ENCODE data around the gene MMP25.
A peak's percentile ranks its signal among the peaks of the same experiment; 100 is the strongest.

The MMP25 gene

DNA sequence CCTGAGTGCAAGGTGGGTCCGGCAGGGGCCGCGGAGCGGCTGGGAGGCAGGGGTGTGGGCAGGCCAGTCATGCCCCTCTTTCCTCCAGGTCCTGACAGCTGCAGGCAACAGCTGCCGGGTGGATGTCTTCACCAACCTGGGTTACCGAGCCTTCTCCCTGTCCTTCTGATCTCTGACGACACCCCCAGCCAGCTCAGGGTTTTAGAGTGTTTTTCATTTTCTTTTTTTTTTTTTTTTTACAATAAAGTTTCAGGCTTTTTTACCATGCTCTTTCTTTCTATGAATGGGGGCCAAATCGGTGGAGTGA lies 18.9 kb upstream of the MMP25 start:
- Histone ChIP-seq H3K9me3 (ENCODE audit: insufficient read depth, low read length) (no peaks in the 10 kb centered on the region), H3K9ac (ENCODE audit: insufficient read length, low read depth) (peak overlapping the region; percentile 54), H3K36me3 (ENCODE audit: insufficient read depth, insufficient read length, low read length) (peaks cover 38% of the 10 kb centered on the region), H3K4me3 (ENCODE audit: insufficient read length, low read depth) (no peak overlapping the region), H3K4me1 (ENCODE audit: insufficient read depth, insufficient read length) (peaks cover 31% of the 10 kb centered on the region), H3K27me3 (ENCODE audit: insufficient read depth, insufficient read length) (peaks cover 10% of the 10 kb centered on the region)
- DNase-seq (ENCODE audit: low read depth, low spot score): no peak
- TF ChIP-seq ZNF274 (IDR thresholded peaks at IDR 0.05; ENCODE audit: low read depth, low read length) (no peak), YY1 (IDR thresholded peaks at IDR 0.05; ENCODE audit: insufficient read depth, insufficient read length) (no peak), SUZ12 (IDR thresholded peaks at IDR 0.05; ENCODE audit: extremely low read depth, insufficient read depth, insufficient read length) (no peak)

DNA sequence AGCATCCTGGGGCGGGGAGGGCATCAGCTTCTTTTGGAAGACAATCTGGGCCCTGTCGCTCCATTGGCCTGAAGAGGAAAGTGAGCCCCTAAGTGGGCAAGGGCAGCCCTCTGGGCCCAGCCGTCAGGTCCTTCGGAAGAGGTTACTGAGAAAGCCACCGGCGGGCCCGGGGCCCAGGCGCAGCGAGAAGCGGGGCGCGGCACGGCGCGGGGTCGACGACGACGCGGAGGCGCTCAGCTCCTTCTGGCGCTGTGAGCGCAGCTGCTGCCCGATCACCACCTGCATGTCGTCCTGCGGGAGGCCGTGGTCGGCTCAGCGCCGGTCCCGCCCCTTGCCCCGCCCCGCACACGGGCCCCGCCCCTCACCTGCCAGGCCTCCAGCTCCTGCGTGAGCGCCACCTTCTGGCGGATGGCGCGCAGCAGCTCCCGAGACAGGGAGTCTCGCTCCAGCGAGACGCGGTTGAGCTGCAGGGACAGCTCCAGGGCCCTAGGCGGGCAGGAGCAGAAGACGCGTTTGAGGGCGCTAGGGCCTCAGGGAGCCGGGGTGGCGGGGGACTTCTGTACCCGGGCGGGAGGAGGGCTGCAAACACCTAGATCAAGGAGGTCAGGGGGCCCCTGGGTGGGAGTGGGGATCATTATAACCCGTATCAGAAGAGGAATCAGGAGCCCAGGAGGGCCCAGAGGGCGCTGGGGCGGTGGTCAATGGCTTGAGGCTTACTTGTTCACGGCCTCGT lies 18.2 kb upstream of the MMP25 start:
- H3K27me3 ChIP-seq (ENCODE audit: insufficient read depth, insufficient read length): peaks cover 10% of the 10 kb centered on the region
- H3K36me3 ChIP-seq (ENCODE audit: insufficient read depth, insufficient read length, low read length): peaks cover 32% of the 10 kb centered on the region
- no peak for TF ChIP-seq YY1 (IDR thresholded peaks at IDR 0.05; ENCODE audit: insufficient read depth, insufficient read length)
- TF ChIP-seq SUZ12 (IDR thresholded peaks at IDR 0.05; ENCODE audit: extremely low read depth, insufficient read depth, insufficient read length): no peak
- no peak for TF ChIP-seq ZNF274 (IDR thresholded peaks at IDR 0.05; ENCODE audit: low read depth, low read length)
- no peak overlapping the region for H3K4me3 ChIP-seq (ENCODE audit: insufficient read length, low read depth)
- no peak for DNase-seq (ENCODE audit: low read depth, low spot score)
- peak overlapping the region; percentile 66 for H3K9ac ChIP-seq (ENCODE audit: insufficient read length, low read depth)
- no peaks in the 10 kb centered on the region for H3K9me3 ChIP-seq (ENCODE audit: insufficient read depth, low read length)
- peaks cover 30% of the 10 kb centered on the region for H3K4me1 ChIP-seq (ENCODE audit: insufficient read depth, insufficient read length)

DNA sequence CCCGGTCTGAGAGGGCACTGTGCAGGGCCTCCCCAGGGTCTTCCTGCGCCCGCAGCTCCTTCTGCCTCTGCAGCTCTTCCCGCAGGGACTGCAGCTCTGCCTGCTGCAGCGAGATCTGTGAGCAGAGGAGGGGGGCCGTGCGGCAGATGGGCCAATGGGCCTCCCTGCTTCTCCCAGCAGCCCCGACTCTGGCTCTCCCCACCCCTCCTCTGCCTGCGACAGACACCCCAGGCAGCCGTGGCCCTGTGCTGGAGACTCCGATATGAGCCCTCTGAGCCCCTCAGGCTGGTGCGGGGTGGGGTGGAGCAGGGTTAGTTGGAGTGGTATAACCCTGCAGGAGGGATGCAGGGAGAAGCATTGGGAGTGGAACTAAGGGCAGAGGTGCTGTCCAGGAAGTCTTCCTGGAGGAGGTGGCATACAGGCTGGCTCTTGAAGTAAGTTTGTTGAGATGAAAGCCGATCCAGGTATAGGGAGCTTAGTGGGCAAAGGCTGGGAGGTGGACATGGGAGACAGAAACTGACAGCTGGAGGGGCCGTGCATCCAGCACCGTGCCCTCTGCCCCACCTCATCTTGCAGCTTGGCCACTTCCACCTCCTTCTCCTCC lies 17.5 kb upstream of the MMP25 start:
- no peak for DNase-seq (ENCODE audit: low read depth, low spot score)
- Histone ChIP-seq H3K36me3 (ENCODE audit: insufficient read depth, insufficient read length, low read length) (peaks cover 29% of the 10 kb centered on the region), H3K27me3 (ENCODE audit: insufficient read depth, insufficient read length) (peaks cover 14% of the 10 kb centered on the region), H3K4me1 (ENCODE audit: insufficient read depth, insufficient read length) (peaks cover 30% of the 10 kb centered on the region), H3K4me3 (ENCODE audit: insufficient read length, low read depth) (no peak overlapping the region), H3K9ac (ENCODE audit: insufficient read length, low read depth) (peak overlapping the region; percentile 66), H3K9me3 (ENCODE audit: insufficient read depth, low read length) (no peaks in the 10 kb centered on the region)
- no peak for TF ChIP-seq YY1 (IDR thresholded peaks at IDR 0.05; ENCODE audit: insufficient read depth, insufficient read length)
- no peak for TF ChIP-seq SUZ12 (IDR thresholded peaks at IDR 0.05; ENCODE audit: extremely low read depth, insufficient read depth, insufficient read length)
- TF ChIP-seq ZNF274 (IDR thresholded peaks at IDR 0.05; ENCODE audit: low read depth, low read length): no peak

DNA sequence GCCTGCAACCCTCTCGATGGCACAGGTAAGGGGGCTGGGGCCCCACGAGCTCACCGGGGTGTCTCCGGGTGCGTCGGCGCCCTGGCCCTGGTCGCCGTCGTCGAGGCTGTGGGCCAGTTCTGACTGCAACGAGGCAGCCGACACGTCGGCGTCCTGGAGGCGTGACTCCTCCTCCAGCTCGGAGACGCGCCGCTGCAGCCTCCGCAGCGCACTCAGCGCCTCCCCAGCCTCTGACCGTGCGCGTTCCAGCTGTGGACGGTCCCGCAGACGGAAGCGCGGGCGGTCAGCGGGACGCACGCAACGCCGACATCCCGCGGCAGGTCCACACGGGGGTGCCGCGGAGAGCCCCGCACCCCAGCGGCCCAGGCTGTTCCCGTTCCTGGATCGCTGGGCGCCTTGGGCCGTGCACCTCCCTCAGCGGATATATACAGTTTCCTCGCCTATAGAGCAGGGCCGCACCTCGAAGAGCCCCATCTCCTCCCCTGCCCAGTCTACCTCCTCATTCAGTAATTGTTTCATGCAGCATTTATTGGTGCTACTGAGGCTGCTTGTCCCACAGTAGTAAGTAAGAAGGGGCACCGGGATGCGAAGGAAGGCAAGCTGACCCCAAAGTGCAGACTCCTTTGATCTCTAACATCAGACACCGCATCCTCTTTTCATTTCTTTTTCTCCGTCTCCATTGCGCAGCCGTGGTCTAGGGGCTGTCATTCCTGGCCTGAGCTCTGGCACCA lies 16.7 kb upstream of the MMP25 start:
- Histone ChIP-seq H3K9ac (ENCODE audit: insufficient read length, low read depth) (no peak overlapping the region), H3K27me3 (ENCODE audit: insufficient read depth, insufficient read length) (peaks cover 22% of the 10 kb centered on the region), H3K4me3 (ENCODE audit: insufficient read length, low read depth) (no peak overlapping the region), H3K4me1 (ENCODE audit: insufficient read depth, insufficient read length) (peaks cover 30% of the 10 kb centered on the region), H3K9me3 (ENCODE audit: insufficient read depth, low read length) (no peaks in the 10 kb centered on the region), H3K36me3 (ENCODE audit: insufficient read depth, insufficient read length, low read length) (peaks cover 29% of the 10 kb centered on the region)
- DNase-seq (ENCODE audit: low read depth, low spot score): no peak
- TF ChIP-seq SUZ12 (IDR thresholded peaks at IDR 0.05; ENCODE audit: extremely low read depth, insufficient read depth, insufficient read length) (no peak), ZNF274 (IDR thresholded peaks at IDR 0.05; ENCODE audit: low read depth, low read length) (no peak), YY1 (IDR thresholded peaks at IDR 0.05; ENCODE audit: insufficient read depth, insufficient read length) (no peak)

DNA sequence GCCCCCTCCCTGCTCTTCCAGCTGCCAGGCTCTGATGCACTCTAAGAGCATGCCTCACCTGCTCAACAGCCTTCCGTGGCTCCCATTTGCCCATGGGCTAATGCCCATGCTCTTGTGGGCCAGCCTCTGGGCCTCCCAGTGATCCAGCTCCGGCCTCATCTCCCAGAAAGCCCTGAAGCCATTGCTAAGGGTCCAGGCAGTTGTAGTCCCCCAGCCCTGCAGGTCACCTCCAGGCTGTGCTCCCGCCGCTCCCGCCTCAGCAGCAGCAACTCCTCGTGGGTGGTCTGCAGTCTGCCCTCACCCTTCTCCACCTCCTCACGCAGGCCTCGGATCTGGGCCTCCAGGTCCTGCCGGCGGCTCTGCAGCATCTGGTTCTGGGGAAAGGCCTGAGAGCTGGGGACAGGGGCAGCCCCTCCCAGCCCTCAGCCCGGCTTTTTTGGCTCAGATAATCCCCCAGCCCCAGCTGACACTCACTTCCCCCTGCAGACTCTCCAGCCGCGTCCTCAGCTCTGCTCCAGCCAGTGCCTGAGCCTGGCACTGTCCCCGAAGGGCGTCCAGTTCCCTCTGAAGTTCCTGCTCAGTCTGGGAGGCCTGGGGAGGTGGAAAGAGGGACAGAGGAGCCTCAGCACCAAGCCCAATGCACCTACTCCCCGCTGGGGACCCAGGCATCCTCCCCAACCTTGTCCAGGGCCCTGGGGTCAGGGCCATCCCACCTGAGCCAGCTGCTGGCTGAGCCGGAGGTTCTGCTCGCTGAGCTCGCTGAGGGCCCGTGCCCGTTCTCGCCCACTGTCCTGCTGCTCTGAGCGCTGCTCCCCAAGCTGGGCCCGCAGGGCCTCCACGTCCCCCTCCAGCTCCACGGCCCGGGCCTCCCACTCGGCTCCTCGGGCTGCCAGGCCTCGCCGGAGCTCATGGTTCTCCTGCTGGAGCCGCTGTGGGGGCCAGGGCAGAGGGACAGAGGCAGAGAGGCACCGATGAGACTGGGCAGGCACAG lies 15.8 kb upstream of the MMP25 start:
- TF ChIP-seq ZNF274 (IDR thresholded peaks at IDR 0.05; ENCODE audit: low read depth, low read length) (no peak), SUZ12 (IDR thresholded peaks at IDR 0.05; ENCODE audit: extremely low read depth, insufficient read depth, insufficient read length) (no peak), YY1 (IDR thresholded peaks at IDR 0.05; ENCODE audit: insufficient read depth, insufficient read length) (no peak)
- Histone ChIP-seq H3K36me3 (ENCODE audit: insufficient read depth, insufficient read length, low read length) (peaks cover 25% of the 10 kb centered on the region), H3K9me3 (ENCODE audit: insufficient read depth, low read length) (no peaks in the 10 kb centered on the region), H3K27me3 (ENCODE audit: insufficient read depth, insufficient read length) (peaks cover 30% of the 10 kb centered on the region), H3K9ac (ENCODE audit: insufficient read length, low read depth) (peak overlapping the region; percentile 52), H3K4me3 (ENCODE audit: insufficient read length, low read depth) (no peak overlapping the region), H3K4me1 (ENCODE audit: insufficient read depth, insufficient read length) (peaks cover 30% of the 10 kb centered on the region)
- DNase-seq (ENCODE audit: low read depth, low spot score): no peak

DNA sequence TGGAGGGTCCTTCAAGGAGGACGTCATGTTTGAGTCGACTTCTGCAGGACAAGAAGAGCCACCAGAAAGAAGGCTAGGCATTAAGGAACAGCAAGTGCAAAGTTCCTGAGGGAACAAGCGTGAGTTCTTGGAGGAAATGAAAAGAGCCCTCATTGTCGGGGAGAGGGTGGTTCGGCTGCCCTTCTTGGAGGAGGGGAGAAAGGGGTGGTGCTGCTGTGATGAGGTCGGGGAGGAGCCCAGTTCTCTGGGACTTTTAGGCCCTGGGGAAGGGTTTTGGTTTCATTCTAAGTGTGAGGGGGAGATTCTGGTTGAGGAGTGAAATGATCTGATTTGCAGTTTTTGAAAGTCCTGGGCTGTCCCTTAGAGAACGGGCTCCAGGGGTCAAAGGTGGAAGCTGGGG lies 13.7 kb upstream of the MMP25 start:
- no peaks in the 10 kb centered on the region for H3K9me3 ChIP-seq (ENCODE audit: insufficient read depth, low read length)
- no peak overlapping the region for H3K9ac ChIP-seq (ENCODE audit: insufficient read length, low read depth)
- no peak overlapping the region for H3K4me3 ChIP-seq (ENCODE audit: insufficient read length, low read depth)
- DNase-seq (ENCODE audit: low read depth, low spot score): no peak
- peaks cover 5% of the 10 kb centered on the region for H3K36me3 ChIP-seq (ENCODE audit: insufficient read depth, insufficient read length, low read length)
- TF ChIP-seq ZNF274 (IDR thresholded peaks at IDR 0.05; ENCODE audit: low read depth, low read length) (no peak), SUZ12 (IDR thresholded peaks at IDR 0.05; ENCODE audit: extremely low read depth, insufficient read depth, insufficient read length) (no peak), YY1 (IDR thresholded peaks at IDR 0.05; ENCODE audit: insufficient read depth, insufficient read length) (no peak)
- peaks cover 41% of the 10 kb centered on the region for H3K27me3 ChIP-seq (ENCODE audit: insufficient read depth, insufficient read length)
- H3K4me1 ChIP-seq (ENCODE audit: insufficient read depth, insufficient read length): peaks cover 31% of the 10 kb centered on the region
